Skeletal muscle cell (primary cell): ENCODE measurements around the gene DSCAM.
A peak's percentile ranks its signal among the peaks of the same experiment; 100 is the strongest.

Source experiments
- DNase-seq: peaks from one replicate; pipeline ENCODE4 v3.0.0-alpha.2; 2010; ENCODE audit warnings: low read depth
- H3K4me3 ChIP-seq: 2 replicates; pipeline ENCODE4 v1.5.1; 2011; ENCODE audit warnings: low read depth, mild to moderate bottlenecking, control low read depth, low read length, moderate library complexity

The DSCAM gene

GRCh38 chr21:40577285-40578043, 269.5 kb downstream of the DSCAM start:
- H3K4me3 ChIP-seq: no peak overlapping the region
- no peak for DNase-seq

DNA sequence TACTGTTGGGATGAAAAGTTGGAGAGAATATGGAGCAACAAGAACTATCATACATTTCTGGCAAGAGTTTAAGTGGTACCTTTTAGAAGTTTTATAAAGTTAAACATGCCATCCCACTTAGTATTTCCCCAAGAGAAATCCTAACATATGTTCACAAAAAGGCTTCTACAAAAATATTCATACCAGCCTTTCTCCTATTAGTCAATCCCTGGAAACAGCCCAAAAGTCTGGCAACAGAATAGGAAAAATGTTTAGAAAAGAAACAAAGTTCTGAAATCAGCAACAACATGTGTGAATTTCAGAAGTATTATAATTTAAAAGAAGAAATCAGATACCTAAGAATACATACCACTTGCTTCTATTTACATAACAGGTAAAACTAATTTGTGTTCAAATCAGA, 271.0 kb downstream of the DSCAM start:
- H3K4me3 ChIP-seq: no peak overlapping the region
- peak; percentile 1 for DNase-seq

DNA sequence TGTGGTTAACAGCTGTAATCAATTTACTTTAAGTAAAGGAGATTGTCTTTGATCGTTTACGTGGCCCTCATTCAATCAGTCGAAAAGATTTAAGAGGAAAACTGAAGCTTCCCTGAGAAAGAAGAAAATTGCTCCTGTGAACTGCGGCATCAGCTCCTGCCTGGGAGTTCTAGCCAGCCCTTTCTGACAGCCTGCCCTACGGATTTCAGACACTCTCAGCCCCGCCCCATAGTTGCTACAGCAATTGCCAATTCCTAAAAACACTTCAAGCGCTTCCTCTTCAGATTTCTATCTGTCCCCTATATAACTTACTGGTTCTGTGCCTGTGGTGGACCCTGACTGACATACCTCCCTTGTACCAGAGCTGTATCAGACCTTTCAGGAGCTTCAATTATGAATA, 277.6 kb downstream of the DSCAM start:
- H3K4me3 ChIP-seq: no peak overlapping the region
- no peak for DNase-seq

GRCh38 chr21:40568807-40569206, 278.2 kb downstream of the DSCAM start:
- no peak overlapping the region for H3K4me3 ChIP-seq
- DNase-seq: no peak

- DNase-seq: no peak
These were observed 279.5 kb downstream of the DSCAM start for GRCh38 chr21:40567501-40567900.

GRCh38 chr21:40566486-40566885, 280.5 kb downstream of the DSCAM start:
- H3K4me3 ChIP-seq: no peak overlapping the region
- no peak for DNase-seq

More at GRCh38 chr21:40567501-40567900, 279.5 kb downstream of the DSCAM start:
- H3K4me3 ChIP-seq: no peak overlapping the region

GRCh38 chr21:40564318-40564717, 282.6 kb downstream of the DSCAM start:
- DNase-seq: no peak
- no peak overlapping the region for H3K4me3 ChIP-seq

GRCh38 chr21:40563900-40564299, 283.1 kb downstream of the DSCAM start:
- DNase-seq: no peak
- H3K4me3 ChIP-seq: no peak overlapping the region

DNA sequence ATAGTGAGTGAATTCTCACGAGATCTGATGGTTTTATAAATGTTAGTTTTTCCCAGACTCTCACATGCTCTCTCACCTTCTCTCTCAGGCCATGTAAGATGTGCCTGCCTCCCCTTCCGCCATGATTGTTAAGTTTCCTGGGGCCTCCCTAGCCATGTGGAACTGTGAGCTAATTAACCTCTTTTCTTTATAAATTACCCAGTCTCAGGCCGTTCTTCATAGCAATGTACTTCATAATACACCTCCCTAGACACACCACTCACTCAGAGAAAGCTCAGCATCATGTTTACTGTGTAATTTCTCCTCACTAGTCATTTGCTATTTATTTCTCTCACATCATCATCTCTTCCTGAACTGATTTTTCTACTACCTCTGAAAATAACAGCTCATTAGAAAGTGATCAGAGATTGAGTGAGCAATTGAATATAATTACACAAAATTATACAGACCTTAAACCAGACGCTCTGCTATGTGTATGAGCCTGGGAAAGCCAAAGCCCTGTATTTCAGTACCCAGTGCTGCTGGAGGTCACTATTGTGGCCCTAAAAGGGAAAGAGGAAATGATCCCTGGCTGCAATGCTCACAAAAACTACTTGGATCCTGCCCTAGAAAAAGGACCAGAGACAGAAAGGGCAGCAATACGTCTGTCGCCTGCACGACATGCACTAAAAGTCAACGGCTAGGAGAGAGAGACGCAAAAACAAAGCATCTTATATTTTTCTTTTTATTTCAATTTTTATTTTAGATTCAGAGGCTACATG, 284.5 kb downstream of the DSCAM start:
- DNase-seq: no peak

DNA sequence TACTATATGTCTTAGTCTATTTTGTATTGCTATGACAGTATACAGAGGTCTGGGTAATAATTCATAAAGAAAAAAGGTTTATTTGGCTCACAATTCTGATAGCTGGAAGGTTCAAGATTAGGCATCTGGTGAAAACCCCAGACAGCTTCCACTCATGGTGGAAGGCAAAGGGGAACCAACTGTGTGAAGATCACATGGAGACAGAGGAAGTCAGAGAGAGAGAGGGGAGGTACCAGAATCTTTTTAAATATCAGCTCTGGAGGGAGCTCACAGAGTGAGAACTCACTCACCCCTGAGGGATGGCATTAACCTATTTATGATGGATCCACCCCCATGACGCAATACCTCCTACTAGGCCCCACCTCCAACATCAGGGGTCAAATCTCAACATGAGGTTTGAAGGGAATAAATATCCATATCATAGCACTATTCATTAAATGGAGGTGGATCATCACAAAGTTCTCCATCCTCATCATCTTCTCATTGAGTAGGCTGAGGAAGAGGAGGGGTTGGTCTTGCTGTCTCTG, 290.5 kb downstream of the DSCAM start:
- DNase-seq: no peak
- H3K4me3 ChIP-seq: no peak overlapping the region

More for the DNA sequence above, 284.5 kb downstream of the DSCAM start:
- no peak overlapping the region for H3K4me3 ChIP-seq

- H3K4me3 ChIP-seq: no peak overlapping the region
- DNase-seq: no peak
These were observed 291.9 kb downstream of the DSCAM start for GRCh38 chr21:40555021-40555528.

- no peak overlapping the region for H3K4me3 ChIP-seq
- no peak for DNase-seq
These were observed 293.2 kb downstream of the DSCAM start for GRCh38 chr21:40553781-40554180.

GRCh38 chr21:40547906-40548513, 298.9 kb downstream of the DSCAM start:
- H3K4me3 ChIP-seq: no peak overlapping the region
- no peak for DNase-seq

GRCh38 chr21:40546647-40547046, 300.3 kb downstream of the DSCAM start:
- H3K4me3 ChIP-seq: no peak overlapping the region
- no peak for DNase-seq

DNA sequence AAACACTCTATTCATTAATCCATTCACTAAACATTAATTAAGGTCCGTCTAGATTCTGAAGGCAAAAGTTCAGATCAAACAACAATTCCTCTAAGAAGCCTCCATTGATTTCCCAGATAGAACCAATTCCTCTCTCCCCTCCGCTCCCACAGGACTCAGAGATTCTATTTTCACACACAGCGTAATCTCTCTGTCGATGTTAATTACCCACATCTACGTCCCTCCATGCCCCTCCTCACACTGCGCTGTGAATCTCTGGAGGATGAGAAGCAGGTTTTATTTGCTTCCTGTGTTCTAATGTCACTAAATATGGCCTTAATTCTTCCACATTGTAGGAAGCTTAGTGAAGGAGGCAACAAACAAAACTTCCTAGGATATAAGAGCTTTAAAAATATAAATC, 306.7 kb downstream of the DSCAM start:
- DNase-seq: no peak
- H3K4me3 ChIP-seq: no peak overlapping the region

DNA sequence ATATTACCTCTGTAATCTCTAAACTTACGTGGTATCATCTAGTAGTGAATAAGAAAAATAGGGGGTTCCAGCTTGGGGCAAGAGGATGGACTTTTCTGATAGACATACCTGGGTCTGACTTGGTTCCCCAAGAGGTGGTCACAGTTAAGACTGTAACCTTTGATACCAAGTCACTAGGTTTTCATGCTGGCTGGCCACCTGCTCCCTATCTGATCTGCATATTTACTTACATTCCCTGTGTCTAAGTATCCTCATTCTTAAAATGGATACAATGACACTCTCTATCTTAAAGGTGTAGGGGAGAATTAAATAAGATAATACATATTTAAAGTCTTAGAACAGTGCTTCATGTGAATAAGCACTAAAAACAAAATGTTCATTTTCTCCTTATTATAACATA, 312.1 kb downstream of the DSCAM start:
- no peak for DNase-seq
- no peak overlapping the region for H3K4me3 ChIP-seq

GRCh38 chr21:40531431-40532110, 315.4 kb downstream of the DSCAM start:
- no peak overlapping the region for H3K4me3 ChIP-seq
- no peak for DNase-seq

GRCh38 chr21:40531016-40531415, 315.9 kb downstream of the DSCAM start:
- no peak overlapping the region for H3K4me3 ChIP-seq
- no peak for DNase-seq

DNA sequence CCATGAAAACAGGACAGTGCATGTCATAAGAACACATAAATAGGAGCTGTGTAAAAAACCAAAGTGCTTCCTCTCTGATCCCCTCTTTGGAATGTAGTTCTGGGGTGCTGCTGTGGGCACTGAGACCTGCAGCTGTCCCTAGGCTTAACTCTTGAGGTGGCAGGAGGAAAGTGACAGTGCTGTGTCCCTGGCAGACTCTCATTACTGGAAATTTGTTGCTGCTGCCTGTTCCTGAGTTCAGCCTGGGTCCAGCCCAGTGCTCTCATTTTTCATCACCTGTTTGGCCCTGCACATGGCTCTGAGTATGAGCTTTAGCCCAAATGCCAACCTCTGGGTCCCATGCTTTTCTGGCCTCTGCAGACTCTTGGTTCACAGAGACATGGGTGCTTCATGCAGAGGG, 329.3 kb downstream of the DSCAM start:
- no peak for DNase-seq
- no peak overlapping the region for H3K4me3 ChIP-seq

DNA sequence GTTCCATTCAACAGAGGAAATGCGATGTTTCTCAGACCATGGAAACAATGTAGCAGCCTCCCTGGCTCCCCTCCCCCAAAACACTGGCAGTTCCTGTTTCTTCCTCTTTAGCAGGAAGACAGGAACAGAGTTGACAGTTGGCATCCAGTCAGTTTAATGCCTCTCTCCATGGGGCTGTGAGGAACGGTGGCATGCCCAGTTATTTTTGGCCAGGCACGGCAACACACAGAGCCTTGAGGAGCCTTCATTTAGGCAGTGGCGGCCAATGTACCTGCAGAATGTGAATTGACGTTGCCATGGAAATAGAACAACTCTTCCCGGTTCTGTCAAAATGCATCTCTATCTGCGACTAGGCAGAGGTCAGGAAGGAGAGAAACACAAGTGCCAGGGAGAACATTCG, 330.6 kb downstream of the DSCAM start:
- DNase-seq: no peak
- H3K4me3 ChIP-seq: no peak overlapping the region
